CD4-positive, alpha-beta T cell treated with Interleukin-4 for 1 hour (primary cell): ENCODE measurements around the gene WDFY1.
A peak's percentile ranks its signal among the peaks of the same experiment; 100 is the strongest.

Source experiments
- DNase-seq, 2 donors: peaks; one replicate each; pipeline ENCODE4 v3.0.0-alpha.2; 2020 to 2022

The WDFY1 gene

GRCh38 chr2:223928113-223929006 lies 16.8 kb downstream of the WDFY1 start:
- no peak for DNase-seq

- DNase-seq: no peak
Observed at GRCh38 chr2:223925106-223925505, 20.0 kb downstream of the WDFY1 start.

GRCh38 chr2:223923976-223924375 lies 21.2 kb downstream of the WDFY1 start:
- DNase-seq: no peak

GRCh38 chr2:223922308-223922707 lies 22.8 kb downstream of the WDFY1 start:
- DNase-seq: no peak

- DNase-seq: no peak
Observed at GRCh38 chr2:223921204-223921603, 23.9 kb downstream of the WDFY1 start.

- no peak for DNase-seq
Observed at GRCh38 chr2:223920109-223920508, 25.0 kb downstream of the WDFY1 start.

- no peak for DNase-seq
Observed at GRCh38 chr2:223918671-223919134, 26.4 kb downstream of the WDFY1 start.

GRCh38 chr2:223916181-223916920 lies 28.8 kb downstream of the WDFY1 start:
- DNase-seq: no peak

GRCh38 chr2:223915071-223915470 lies 30.1 kb downstream of the WDFY1 start:
- DNase-seq: no peak

GRCh38 chr2:223914324-223914723 lies 30.8 kb downstream of the WDFY1 start:
- no peak for DNase-seq

GRCh38 chr2:223909001-223909741 lies 36.0 kb downstream of the WDFY1 start:
- DNase-seq: no peak

GRCh38 chr2:223908304-223908998 lies 36.7 kb downstream of the WDFY1 start:
- no peak for DNase-seq

- no peak for DNase-seq
Observed at GRCh38 chr2:223905996-223906395, 39.1 kb downstream of the WDFY1 start.

GRCh38 chr2:223901854-223902253 lies 43.3 kb downstream of the WDFY1 start:
- DNase-seq: no peak

- DNase-seq: no peak
Observed at GRCh38 chr2:223901311-223901710, 43.8 kb downstream of the WDFY1 start.

GRCh38 chr2:223900531-223900930 lies 44.6 kb downstream of the WDFY1 start:
- DNase-seq: no peak

- no peak for DNase-seq
Observed at GRCh38 chr2:223900066-223900465, 45.1 kb downstream of the WDFY1 start.

- DNase-seq: no peak
Observed at GRCh38 chr2:223897669-223898330, 47.3 kb downstream of the WDFY1 start.

GRCh38 chr2:223896833-223897311 lies 48.3 kb downstream of the WDFY1 start:
- peak; percentile 13 to 30 for DNase-seq

- DNase-seq: no peak
Observed at GRCh38 chr2:223894968-223895367, 50.2 kb downstream of the WDFY1 start.

GRCh38 chr2:223894009-223894408 lies 51.1 kb downstream of the WDFY1 start:
- DNase-seq: no peak

- DNase-seq: no peak
Observed at GRCh38 chr2:223890721-223891120, 54.4 kb downstream of the WDFY1 start.
